ENCODE measurements around the gene NDUFA3.

DNA sequence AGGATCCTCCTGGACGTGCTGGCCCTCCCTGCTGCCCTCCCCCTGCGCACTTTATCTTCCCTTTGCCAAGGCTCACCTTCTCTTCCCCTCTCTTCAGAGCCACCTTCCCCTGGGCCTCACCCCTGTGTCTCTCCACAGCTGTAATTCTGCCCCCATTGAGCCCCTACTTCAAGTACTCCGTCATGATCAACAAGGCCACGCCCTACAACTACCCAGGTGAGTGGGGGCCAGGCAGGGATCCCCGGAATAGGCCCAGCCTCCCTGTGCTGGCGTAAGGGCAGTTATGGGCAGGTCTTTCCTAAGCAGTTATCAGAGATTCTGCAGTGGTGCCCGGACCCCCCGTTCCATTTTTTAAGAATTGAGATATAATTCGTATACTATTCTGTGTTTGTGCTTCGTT lies 3.1 kb downstream of the NDUFA3 start:
- TF ChIP-seq, protein P1, sequence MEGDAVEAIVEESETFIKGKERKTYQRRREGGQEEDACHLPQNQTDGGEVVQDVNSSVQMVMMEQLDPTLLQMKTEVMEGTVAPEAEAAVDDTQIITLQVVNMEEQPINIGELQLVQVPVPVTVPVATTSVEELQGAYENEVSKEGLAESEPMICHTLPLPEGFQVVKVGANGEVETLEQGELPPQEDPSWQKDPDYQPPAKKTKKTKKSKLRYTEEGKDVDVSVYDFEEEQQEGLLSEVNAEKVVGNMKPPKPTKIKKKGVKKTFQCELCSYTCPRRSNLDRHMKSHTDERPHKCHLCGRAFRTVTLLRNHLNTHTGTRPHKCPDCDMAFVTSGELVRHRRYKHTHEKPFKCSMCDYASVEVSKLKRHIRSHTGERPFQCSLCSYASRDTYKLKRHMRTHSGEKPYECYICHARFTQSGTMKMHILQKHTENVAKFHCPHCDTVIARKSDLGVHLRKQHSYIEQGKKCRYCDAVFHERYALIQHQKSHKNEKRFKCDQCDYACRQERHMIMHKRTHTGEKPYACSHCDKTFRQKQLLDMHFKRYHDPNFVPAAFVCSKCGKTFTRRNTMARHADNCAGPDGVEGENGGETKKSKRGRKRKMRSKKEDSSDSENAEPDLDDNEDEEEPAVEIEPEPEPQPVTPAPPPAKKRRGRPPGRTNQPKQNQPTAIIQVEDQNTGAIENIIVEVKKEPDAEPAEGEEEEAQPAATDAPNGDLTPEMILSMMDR (IDR thresholded peaks at IDR 0.05; ENCODE audit: low read depth, low read length, poor library complexity, severe bottlenecking): no peak
- no peak for TF ChIP-seq EZH2phosphoT487 (IDR thresholded peaks at IDR 0.05; ENCODE audit: borderline replicate concordance, low read length)

Data from DOHH2 (cell line).